Suprapubic skin (tissue), 4 donors: ENCODE data around the gene CD2AP.

Source experiments
- POLR2A ChIP-seq, 2 donors: fragments of 450-650 bp; IDR thresholded peaks; one replicate each; pipeline ENCODE4 v1.6.1; 2017; ENCODE audit warnings: antibody characterized with exemption in 2 of 2, mild to moderate bottlenecking in 2 of 2, moderate library complexity in 2 of 2
- POLR2AphosphoS5 ChIP-seq, 3 donors: sonication (generic); formaldehyde crosslinking; IDR thresholded peaks; one replicate each; pipeline ENCODE4 v1.6.1; 2017; ENCODE audit warnings: antibody characterized with exemption in 3 of 3
- TF ChIP-seq, protein P1 (sequence below), 2 donors: fragments of 200-600 bp in 1 of 2; fragments of 450-650 bp in 1 of 2; sonication (generic) in 1 of 2; IDR thresholded peaks; one replicate each; pipeline ENCODE4 v1.5.1; 2016 to 2019; ENCODE audit warnings: antibody characterized with exemption in 2 of 2, mild to moderate bottlenecking in 1 of 2, moderate library complexity in 1 of 2

DNA sequence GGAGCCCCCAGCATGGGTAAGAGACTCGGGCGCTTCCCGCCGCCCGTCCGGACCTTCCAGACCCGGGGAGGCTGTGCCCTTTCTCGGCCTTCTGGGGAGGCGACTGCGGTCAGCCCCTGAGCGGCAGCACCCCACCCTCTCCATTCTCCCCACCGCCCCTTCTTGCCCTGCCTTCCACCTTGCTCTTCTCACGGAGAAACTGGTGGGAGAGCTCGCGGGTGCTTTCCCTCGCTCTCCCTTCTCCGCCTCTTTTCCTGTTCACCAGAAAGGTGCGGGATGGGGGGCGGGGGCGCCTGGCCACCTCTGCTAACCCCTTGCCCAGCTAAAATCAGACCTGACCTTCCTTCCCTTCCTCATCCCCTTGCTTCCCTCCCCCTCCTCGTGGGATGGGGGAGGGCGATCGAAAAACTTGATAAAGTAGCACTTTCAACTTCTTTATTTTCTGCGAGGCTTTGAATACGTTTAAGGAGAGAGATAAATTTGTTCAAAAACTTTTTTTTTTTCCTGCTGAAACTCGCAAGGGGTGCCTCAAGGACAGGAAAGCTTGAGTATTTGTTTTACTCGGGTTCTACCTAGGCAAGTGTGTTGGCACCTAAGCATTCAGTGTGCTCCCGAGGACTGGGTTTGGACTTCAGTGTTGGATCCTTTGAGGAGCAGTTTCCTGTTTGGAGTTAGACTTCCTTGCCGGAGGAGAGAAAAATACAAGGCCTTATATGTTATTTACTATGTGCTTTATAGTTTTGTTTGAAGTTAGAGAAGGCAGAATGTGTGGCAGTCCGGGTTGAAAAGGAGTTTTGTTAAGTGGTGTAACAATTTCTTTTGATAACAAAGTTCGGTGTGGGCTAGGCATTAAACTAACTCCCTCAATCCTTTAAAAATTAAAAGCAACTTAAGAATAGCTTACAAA, 897 bp downstream of the CD2AP start:
- TF ChIP-seq, protein P1, sequence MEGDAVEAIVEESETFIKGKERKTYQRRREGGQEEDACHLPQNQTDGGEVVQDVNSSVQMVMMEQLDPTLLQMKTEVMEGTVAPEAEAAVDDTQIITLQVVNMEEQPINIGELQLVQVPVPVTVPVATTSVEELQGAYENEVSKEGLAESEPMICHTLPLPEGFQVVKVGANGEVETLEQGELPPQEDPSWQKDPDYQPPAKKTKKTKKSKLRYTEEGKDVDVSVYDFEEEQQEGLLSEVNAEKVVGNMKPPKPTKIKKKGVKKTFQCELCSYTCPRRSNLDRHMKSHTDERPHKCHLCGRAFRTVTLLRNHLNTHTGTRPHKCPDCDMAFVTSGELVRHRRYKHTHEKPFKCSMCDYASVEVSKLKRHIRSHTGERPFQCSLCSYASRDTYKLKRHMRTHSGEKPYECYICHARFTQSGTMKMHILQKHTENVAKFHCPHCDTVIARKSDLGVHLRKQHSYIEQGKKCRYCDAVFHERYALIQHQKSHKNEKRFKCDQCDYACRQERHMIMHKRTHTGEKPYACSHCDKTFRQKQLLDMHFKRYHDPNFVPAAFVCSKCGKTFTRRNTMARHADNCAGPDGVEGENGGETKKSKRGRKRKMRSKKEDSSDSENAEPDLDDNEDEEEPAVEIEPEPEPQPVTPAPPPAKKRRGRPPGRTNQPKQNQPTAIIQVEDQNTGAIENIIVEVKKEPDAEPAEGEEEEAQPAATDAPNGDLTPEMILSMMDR (IDR thresholded peaks at IDR 0.05), result no peak
- peak in 1 of 2 donors; percentile 3 for TF ChIP-seq POLR2A (IDR thresholded peaks at IDR 0.05)
- TF ChIP-seq POLR2AphosphoS5 (IDR thresholded peaks at IDR 0.05), result no peak
